GM11168 (cell line): ENCODE measurements around the gene SLC25A30.
"Not testable (repeated sequence)": the region's sequence is repeated elsewhere in the genome, so short reads cannot be mapped to it uniquely, and the experiment has no call there.

Source experiments
- in situ Hi-C: fragments of 300-500 bp; cut with MboI; formaldehyde crosslinking; loops from one replicate; pipeline ENCODE4 v1.12.0; 2022; ENCODE audit warnings: low sequenced_read_pairs; ENCODE audit not compliant: unreplicated experiment

Gene SLC25A30

DNA sequence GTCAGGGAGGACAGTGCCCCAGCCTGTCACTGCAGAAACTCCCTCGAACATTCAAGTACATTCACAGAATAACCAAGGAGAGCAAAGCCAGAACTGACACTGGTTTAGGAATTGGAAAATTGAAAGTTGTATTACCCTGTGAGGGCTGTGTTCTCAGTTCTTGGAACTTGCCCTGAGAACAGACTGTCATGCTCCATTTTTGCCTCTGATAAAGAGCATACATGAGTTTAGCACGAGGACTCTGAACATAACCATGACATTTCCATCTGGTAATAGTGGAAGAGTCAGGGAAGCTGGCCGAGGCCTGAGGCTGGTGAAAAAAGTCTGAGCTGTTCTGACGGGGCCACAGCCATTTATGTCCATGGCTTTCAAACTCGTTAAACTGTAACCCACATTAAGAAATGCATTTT is 15.2 kb upstream of the SLC25A30 start:
- in situ Hi-C loops: no loop called here

DNA sequence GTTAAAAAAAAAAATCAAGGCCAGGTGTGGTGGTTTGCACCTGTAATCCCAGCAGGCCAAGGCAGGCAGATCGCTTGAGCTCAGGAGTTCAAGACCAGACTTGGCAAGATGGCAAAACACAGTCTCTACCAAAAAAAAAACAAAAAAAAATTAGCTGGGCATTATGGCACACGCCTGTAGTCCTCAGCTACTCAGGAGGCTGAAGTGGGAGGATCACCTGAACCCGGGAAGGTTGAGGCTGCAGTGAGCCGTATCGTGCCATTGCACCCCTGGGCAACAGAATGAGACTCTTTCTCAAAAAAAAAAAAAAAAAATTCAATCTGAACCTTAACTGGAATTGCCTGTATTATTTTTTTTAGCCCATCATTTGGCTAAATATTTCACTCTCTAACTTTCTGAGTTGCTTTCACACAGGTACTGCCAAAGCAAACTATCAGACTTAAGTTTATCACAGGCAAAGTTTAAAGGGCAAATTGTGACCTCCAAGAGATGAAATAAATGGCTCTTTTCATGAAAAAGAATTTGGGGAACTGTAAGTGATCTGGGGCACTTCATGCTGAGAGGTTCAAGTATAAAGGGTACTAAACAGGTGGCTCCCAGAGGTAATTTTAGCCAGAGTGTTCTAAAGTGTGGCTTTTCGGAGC is 14.7 kb upstream of the SLC25A30 start:
- in situ Hi-C loops: no loop called here

DNA sequence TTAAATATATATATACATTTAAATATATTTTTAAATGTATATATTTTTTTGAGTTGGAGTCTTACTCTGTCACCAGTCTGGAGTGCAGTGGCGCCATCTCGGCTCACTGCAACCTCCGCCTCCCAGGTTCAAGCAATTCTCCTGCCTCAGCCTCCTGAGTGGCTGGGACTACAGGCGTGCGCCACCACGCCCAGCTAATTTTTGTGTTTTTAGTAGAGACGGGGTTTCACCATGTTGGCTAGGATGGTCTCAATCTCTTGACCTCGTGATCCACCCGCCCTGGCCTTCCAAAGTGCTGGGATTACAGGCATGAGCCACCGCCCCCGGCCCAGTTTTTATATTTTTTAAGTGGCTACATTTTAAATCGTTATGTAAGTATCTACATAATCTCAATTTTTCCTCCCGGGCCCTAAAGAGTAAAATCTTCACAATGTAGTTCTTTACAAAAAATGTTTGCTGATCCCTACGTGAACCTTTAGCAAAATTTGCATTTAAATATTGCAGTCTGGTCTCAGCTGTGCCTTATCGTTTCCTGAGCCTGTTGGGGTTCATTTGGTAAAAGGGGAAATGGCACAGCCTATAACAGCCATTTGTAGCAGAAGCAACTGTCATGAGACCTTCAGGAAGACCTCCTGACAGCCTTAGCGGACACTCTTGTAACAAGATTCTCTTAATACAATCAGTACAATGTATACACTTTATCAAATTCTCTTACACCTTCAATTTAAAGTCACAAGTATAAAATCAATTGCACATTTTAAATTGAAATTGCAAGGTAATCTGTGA is 8.1 kb upstream of the SLC25A30 start:
- in situ Hi-C loops: not testable (repeated sequence)

DNA sequence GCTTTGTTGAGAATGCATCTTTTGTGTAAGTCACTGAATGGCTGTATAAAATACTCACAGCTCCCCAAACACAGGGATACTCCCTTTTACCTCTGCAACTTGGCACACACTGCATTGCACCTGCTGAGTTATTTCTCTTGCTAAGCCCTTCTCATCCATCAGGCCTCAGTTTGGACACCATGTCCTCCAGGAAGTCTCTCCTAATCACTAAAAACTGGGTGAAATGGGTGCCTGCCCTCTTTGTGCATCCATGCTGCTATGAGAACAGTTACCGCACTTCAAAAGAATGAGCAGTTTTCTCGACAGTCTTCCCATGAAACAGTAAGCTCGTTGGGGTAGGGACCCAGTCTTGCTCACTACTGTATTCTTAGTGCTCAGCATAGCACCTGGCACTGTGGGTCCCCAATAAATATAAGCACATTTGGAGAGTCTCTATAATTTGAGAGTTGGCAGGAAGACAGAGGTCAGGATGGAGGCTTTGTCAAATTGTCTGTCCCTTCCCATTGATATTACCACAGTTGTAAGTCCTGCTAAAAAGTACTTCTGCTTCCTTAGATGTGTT is 4.6 kb upstream of the SLC25A30 start:
- in situ Hi-C loops: no loop called here

DNA sequence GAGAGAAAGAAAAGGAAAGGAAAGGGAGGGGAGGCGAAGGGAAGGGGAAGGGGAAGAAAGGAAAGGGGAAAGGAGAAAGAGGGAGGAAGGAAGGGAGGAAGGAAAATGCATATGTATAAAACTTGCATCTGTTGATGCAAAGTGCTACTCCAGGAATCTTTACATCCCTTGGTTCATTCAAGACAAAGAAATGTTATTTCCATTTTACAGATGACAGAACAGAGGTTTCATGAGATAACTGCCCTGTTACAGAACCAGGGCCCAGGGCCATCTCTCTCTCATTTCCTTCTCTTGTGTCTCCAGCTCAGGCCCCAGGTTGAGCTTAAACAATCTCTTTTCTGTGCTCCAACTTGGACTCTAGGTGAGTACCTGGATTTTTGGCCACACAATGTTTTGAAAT is 1.8 kb upstream of the SLC25A30 start:
- in situ Hi-C loops: no loop called here

DNA sequence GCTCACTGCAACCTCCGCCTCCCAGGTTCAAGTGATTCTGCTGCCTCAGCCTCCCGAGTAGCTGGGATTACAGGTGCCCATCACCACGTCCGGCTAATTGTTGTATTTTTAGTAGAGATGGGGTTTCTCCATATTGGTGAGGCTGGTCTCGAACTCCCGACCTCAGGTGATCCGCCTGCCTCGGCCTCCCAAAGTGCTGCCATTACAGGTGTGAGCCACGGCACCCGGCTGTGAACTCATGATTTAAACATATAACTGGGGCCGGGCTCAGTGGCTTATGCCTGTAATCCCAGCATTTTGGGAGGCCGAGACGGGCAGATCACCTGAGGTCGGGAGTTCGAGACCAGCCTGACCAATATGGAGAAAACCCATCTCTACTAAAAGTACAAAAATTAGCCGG is 1.2 kb upstream of the SLC25A30 start:
- in situ Hi-C loops: not testable (repeated sequence)

DNA sequence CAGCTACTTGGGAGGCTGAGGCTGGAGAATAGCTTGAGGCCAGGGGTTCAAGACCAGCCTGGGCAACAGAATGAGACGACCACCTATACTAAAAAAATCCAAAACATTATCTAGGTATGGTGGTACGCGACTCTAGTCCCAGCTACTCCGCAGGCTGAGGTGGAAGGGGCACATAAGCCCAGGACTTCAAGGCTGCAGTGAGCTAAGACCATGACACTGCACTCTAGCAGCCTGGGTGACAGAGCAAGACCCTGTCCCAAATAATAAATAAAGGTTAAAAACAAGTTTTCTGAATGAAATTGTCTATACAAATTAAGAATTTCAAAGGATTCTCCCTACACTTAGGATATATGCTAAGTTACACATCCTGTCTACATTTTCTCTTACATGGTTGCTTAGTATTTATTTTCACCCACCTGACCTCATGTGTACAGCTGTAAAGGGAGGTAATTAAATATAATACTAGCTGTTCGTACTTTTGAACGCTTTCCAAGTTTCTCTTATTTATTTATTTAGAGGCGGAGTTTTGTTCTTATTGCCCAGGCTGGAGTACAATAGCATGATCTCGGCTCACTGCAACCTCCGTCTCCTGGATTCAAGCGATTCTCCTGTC is 1.6 kb downstream of the SLC25A30 start:
- in situ Hi-C loops: no loop called here

DNA sequence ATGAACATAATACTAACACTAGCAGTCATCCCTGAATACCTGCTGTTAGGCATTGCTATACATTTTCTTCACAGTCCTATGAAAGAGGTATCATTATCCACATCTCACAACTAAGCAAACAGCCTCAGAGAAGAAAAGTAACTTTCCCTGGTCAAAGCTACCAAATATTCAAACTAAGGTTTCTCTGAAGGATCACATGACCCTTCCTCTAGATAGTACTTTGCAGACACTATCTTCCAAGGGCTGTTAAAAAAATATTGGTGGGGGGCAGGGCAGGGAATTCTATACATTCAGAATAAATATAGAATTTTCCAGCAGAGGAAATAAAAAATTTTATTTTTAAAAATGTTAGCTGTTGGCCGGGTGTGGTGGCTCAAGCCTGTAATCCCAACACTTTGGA is 3.1 kb downstream of the SLC25A30 start:
- in situ Hi-C loops: no loop called here

DNA sequence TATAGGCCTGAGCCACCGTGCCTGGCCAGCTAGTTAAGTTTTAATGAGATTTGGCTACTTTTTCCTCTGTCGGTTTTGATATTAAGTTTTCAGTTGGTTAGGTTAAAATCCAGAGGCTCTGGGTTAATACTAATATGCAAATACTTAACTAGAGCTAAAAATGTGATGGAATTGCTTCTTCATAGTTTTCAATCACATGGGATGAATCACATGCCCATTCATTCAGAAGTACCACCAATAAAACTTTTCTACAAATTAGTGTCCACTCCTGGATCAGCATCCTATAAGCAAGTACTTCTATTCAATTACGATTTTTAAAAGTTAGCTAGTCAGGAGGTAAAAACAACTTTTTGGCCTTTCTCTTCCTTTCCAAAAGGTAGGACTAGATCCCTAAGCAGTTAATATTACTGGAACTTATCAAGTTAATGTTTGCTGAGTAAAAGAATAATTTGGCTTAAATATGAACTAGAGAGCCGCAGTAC is 4.3 kb downstream of the SLC25A30 start:
- in situ Hi-C loops: no loop called here

DNA sequence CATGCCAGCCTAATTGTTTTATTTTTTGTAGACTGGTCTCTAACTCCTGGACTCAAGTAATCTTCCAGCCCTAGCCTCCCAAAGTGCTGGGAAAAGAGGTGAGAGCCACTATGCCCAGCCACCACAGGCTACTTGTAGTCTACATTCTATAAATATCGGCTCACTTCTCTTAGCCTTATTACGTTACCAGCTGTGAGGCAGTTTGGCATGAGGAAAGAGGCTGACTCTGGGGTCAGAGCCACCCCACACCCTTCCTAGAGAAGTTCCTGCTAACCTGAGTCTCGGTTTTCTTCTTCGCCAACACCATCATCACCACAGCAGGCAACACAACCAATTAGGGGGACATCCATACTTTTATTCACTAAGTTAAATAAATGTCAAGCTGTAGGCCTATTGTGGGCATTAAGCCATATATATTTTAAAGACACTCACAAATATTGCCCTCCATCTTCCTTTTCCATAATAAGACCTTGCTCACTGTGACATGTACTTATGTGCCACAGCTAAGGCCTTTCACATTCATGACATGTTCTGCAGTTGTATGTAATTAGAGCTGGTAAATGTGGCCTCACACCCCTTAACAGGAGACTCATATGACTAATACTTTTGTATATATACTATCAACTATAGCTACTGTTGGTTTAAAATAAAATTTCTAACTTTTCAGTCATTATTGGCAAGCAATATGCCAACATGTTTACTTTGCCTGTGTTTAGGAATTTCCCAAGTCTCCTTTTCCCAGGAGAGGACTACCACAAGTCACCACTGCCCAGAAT is 5.7 kb downstream of the SLC25A30 start:
- in situ Hi-C loops: no loop called here

DNA sequence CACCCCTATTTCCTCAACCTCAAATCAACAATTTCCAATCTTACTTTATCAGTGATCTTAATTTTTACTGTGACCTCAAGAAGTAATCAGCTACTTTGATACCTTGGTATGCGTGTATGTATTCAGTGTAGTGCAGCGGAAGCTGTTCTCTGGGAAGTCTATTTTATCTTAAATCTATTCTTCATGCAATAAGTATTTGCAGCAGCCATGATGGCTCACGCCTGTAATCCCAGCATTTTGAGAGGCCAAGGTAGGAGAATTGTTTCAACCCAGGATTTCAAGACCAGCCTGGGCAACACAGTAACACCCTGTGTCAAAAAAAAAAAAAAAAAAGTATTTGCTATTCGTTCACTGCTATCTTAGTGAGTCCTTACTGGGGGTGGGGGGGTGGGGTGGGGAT is 6.5 kb downstream of the SLC25A30 start:
- in situ Hi-C loops: no loop called here

DNA sequence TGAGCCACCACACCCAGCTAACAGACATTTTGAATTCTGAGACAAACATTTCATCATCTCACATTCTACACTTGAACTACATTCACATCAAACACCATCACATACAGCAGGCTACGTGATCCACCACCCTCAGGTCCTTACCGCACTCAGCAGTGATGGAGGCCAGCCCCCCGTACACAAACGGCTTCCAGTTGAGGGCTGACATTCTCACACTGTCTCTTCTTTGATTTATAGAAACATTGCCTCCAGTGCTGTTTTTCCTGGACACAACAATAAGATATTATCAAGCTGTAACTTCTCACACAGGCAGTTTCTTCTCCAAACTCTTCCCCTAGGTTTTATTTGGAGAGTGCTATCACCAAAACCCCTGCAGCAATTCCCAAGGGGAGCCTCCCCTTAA is 7.0 kb downstream of the SLC25A30 start:
- in situ Hi-C loops: no loop called here

DNA sequence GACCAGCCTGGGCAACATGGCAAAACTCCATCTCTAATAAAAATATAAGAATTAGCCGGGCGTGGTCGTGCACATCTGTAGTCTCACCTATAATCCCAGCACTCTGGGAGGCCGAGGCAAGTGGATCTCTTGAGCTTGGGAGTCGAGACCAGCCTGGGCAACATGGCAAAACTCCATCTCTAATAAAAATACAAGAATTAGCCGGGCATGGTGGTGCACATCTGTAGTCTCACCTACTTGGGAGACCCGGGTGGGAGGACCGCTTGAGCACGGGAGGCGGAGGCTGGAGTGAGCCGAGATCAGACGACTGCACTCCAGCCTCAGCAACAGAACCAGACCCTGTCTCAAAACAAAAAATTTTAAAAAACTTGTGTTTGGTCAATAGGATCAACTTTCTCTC is 7.7 kb downstream of the SLC25A30 start:
- in situ Hi-C loops: no loop called here

DNA sequence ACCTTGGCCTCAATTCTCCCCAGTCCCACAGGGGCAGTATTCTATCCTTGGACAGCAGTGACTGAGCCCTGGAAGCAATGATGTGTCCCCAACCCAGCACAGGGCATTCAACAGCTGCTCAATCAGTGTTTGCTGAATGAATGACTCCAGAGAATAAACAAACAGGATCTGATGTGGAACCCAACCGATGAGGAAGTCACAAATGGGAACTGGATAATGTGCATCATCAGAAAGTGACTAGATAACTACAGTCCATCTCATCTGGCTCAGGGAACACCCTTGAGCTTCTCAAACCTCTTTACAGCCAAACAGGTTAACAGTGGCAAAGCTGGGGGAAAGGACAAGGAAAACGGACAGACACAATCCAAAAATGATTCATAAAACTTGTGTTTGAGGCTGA is 8.2 kb downstream of the SLC25A30 start:
- in situ Hi-C loops: no loop called here

DNA sequence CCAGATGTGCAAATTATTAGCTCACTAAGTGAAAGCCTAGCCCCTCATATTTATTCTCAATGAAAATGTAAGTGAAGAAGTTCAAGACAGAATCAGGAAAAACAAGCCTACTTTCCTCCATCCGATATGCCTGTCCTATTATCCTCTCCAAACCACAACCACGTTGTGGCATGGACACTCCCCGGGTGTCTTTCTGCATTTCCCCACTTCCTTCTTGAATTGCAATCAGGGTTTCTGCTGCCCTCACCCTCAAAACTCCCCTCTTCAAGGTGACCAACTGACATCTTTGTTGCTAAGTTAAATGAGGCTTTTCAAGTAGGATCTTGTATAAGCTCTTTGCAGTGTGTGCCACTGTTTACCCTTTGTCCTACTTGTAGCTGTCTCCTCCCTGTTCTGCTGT is 11.8 kb downstream of the SLC25A30 start:
- in situ Hi-C loops: no loop called here

DNA sequence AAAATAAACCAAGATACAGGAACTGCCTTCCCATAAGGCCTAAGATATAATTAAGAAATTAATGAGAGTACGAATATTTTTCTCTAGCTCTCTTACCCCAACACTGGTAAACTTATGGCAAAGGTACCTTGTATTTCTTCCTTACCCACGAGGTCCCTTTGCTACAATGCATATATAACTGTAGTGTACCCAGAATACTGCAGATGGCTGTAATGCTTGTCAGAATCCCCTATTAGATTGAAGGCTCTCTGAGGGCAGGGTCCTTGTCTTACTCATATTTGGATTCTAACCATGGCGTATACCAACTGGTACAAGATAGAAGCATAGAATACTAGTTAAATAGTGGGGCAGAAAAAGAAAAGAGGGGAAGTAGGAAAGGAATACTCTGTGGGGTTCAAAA is 15.1 kb downstream of the SLC25A30 start:
- in situ Hi-C loops: no loop called here

DNA sequence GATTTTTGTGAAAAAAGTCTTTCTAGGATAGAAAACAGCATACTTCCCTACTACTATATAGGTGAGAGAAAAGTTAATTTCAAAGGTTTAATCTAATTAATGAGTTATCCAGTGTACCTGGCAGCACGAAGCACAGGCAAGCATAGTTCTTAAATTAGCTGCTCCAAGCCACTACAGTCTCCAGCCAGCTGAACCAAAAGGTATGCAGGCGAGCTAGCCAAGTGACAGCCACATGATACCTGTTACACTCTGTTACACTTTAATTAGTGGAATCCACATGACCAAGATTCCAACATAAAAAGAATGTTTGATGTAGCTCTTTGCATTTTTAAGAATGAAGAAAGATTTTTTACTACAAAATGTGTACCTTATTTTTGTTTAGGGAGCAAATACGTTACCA is 15.5 kb downstream of the SLC25A30 start:
- in situ Hi-C loops: no loop called here

DNA sequence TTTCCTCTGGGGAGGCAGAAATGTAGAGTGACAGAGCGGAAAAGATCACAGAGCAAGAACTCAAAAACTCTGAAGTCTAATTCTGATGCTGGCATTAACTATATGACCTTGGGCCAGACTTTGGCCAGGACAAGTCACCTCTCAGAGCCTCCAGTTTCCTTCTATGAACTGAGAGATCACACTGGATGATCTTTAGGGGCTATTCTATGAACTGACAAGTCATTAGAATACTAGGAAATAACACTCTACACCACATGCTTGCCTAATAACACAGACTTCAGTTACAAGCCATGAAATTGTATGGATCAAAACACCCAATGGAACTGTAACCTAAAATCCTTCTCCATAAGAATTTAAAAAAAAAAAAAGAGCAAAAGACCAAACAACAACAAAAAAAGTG is 16.9 kb downstream of the SLC25A30 start:
- in situ Hi-C loops: no loop called here

DNA sequence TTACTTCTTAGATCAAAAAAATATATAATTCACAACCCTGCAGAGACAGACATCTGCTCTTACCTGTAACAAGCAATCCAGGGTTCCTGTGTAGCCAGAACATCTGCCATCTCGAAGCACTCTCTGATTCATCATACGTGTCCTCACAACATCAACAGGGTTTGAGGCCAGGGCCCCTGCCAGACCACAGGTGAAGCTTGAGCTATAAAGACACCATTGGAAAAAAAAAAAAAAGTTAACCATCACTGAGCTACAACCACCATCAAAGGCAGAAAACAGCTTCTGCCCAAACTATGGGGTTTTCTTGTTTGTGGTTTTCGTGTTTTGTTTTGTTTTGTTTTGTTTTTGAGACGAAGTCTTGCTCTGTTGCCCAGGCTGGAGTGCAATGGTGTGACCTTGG is 19.3 kb downstream of the SLC25A30 start:
- in situ Hi-C loops: no loop called here

DNA sequence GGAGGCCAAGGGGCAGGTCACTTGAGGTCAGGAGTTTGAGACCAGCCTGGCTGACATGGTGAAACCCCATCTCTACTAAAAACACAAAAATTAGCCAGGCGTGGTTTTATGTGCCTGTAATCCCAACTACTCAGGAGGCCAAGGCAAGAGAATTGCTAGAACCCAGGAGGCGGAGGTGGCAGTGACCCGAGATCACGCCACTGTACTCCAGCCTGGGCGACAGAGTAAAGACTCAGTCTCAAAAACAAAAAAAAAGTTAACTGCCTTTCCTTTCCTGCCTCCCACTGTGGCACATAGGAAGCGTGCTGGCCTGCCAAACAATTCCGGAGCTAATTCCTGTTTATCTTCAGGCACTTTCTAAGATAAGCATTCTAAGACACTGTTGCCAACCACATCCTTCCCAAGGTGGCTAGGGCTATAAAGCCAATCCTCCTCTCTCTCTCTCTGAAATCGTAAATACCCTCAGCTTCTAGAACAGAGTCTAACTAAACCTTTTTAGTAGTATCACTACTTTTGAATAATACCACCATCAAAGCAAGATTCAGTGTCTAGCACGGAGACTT is 21.6 kb downstream of the SLC25A30 start:
- in situ Hi-C loops: no loop called here
